K562 (cell line): ENCODE data around the gene CXCL5. TPM values are rescaled to one million over a fixed set of nuclear protein-coding genes. Genes with fewer than 3 reads are reported as not detected.

Source experiments
- ATAC-seq: fragments of 200-7000 bp; cut with Tn5 transposase; 3 replicates; pipeline ENCODE4 v1.9.1; 2020; ENCODE audit warnings: moderate library complexity
- BruUV-seq: library from RNA; stranded (reverse); fragments of 400-500 nt; replicated peaks from 2 replicates; lab custom pipeline; 2021; lab: Mats Ljungman, UMichigan
- CTCF ChIA-PET: fragments of 300-600 bp; formaldehyde crosslinking; extraction: SDS; loops from one replicate; lab custom pipeline; 2021; ENCODE audit warnings: low intra/inter-chr PET ratio; lab: Yijun Ruan, JAX
- POLR2A ChIA-PET: fragments of 300-600, 350-650 bp; sonication (Branson Sonifier 250); formaldehyde crosslinking; extraction: SDS; loops from one replicate; lab custom pipeline; 2021; ENCODE audit warnings: antibody characterized with exemption, inconsistent platforms; lab: Yijun Ruan, JAX
- DNase-seq, 4 experiments: peaks; one replicate each; pipeline versions ENCODE4 v3.0.0 to v3.0.0-alpha.2; 2011 to 2018; ENCODE audit warnings: low spot score in 3 of 4, mixed read lengths in 3 of 4; ENCODE audit errors: extremely low read depth in 1 of 4
- FAIRE-seq: peaks from 2 replicates; lab custom pipeline; 2011; peaks lifted over from hg19 to GRCh38; lab: Jason Lieb, UNC
- H2AFZ ChIP-seq: 2 replicates; pipeline ENCODE4 v1.6.0; 2011; ENCODE audit warnings: low read depth, low read length, control low read depth, inconsistent platforms
- H3K27ac ChIP-seq: fragments of 200-600 bp; 3 replicates; pipeline ENCODE4 v1.8.0; 2011; ENCODE audit warnings: low read depth, mild to moderate bottlenecking, control low read depth, inconsistent platforms, low read length, moderate library complexity, mixed read lengths; ENCODE audit errors: extremely low read depth
- H3K27me3 ChIP-seq, 2 experiments: fragments of 300-600 bp in 1 of 2; 2 replicates in 1 of 2; 3 replicates in 1 of 2; pipeline versions ENCODE4 v1.6.0 to v1.8.0; 2011; ENCODE audit warnings: inconsistent platforms in 2 of 2, low read length in 2 of 2, mild to moderate bottlenecking in 1 of 2, mixed read lengths in 1 of 2, moderate library complexity in 1 of 2; ENCODE audit not compliant: control insufficient read depth in 2 of 2, insufficient read depth in 2 of 2
- H3K36me3 ChIP-seq: fragments of 300-600 bp; 3 replicates; pipeline ENCODE4 v1.8.0; 2011; ENCODE audit warnings: mild to moderate bottlenecking, low read length, inconsistent platforms; ENCODE audit not compliant: control insufficient read depth, insufficient read depth
- H3K4me1 ChIP-seq, 2 experiments: fragments of 200-600 bp in 1 of 2; replicated peaks in 1 of 2; 2 replicates in 1 of 2; 3 replicates in 1 of 2; pipeline versions ENCODE4 v1.5.1 to v1.8.0; 2011; ENCODE audit warnings: inconsistent platforms in 2 of 2, low read length in 2 of 2, mild to moderate bottlenecking in 1 of 2, mixed read lengths in 1 of 2, moderate library complexity in 1 of 2; ENCODE audit not compliant: control insufficient read depth in 2 of 2, insufficient read depth in 2 of 2
- H3K4me2 ChIP-seq: 2 replicates; pipeline ENCODE4 v1.6.1; 2011; ENCODE audit warnings: low read length, control low read depth, inconsistent platforms, mixed read lengths; ENCODE audit not compliant: insufficient read depth
- H3K4me3 ChIP-seq: fragments of 200-600 bp; sonication (generic), shearing (Covaris generic); 2 replicates; pipeline ENCODE4 v1.5.1; 2016; ENCODE audit warnings: control low read depth, inconsistent platforms
- H3K79me2 ChIP-seq: fragments of 200-600 bp; 3 replicates; pipeline ENCODE4 v1.8.0; 2011; ENCODE audit warnings: low read length, inconsistent platforms; ENCODE audit not compliant: control insufficient read depth, insufficient read depth
- H3K9ac ChIP-seq, 2 experiments: 2 replicates each; pipeline versions ENCODE4 v1.6.0 to v1.6.1; 2011; ENCODE audit warnings: low read depth in 2 of 2, low read length in 2 of 2, control low read depth in 1 of 2, inconsistent platforms in 1 of 2, mild to moderate bottlenecking in 1 of 2, mixed read lengths in 1 of 2; ENCODE audit not compliant: insufficient read depth in 1 of 2
- H3K9me1 ChIP-seq: one replicate; pipeline ENCODE4 v1.6.0; 2011; ENCODE audit warnings: inconsistent platforms, mild to moderate bottlenecking, low read length, moderate library complexity; ENCODE audit not compliant: control insufficient read depth, insufficient read depth
- H3K9me3 ChIP-seq: replicated peaks from 2 replicates; pipeline ENCODE4 v1.5.1; 2011; ENCODE audit warnings: low read depth, low read length, inconsistent platforms; ENCODE audit not compliant: control insufficient read depth, insufficient read depth
- H4K20me1 ChIP-seq: replicated peaks from 2 replicates; pipeline ENCODE4 v1.6.1; 2011; ENCODE audit warnings: low read length, inconsistent platforms, mixed read lengths; ENCODE audit not compliant: control insufficient read depth, insufficient read depth
- CBX5 ChIP-seq: IDR thresholded peaks from 2 replicates; pipeline ENCODE4 v1.6.1; 2014; ENCODE audit warnings: low read depth, borderline replicate concordance
- DEAF1 ChIP-seq: fragments of 450-650 bp; formaldehyde crosslinking; IDR thresholded peaks from 2 replicates; pipeline ENCODE4 v1.4.0; 2020; ENCODE audit warnings: mild to moderate bottlenecking, moderate library complexity
- EGR1 ChIP-seq: fragments of 450-650 bp; conservative IDR thresholded peaks from 2 replicates; pipeline ENCODE4 v1.6.1; 2017; ENCODE audit warnings: mild to moderate bottlenecking
- ELF2 ChIP-seq: fragments of 250-450 bp; sonication (Bioruptor Pico); IDR thresholded peaks from 2 replicates; pipeline ENCODE4 v1.5.0; 2021; ENCODE audit warnings: mild to moderate bottlenecking
- ETS1 ChIP-seq: conservative IDR thresholded peaks from 2 replicates; pipeline ENCODE4 v1.6.1; 2011; ENCODE audit warnings: low read depth, mild to moderate bottlenecking, low read length; ENCODE audit not compliant: control insufficient read depth
- ETV6 ChIP-seq, 3 experiments: fragments of 150-350 bp in 1 of 3; sonication (generic) in 1 of 3; formaldehyde crosslinking in 1 of 3; IDR thresholded peaks; 2 replicates each; pipeline versions ENCODE4 v1.6.1 to v1.8.0; 2014 to 2022; ENCODE audit warnings: borderline replicate concordance in 2 of 3, low read depth in 2 of 3, antibody characterized with exemption in 1 of 3, low read length in 1 of 3, mild to moderate bottlenecking in 1 of 3, missing genetic modification reagents in 1 of 3
- FOXJ3 ChIP-seq: sonication (generic); formaldehyde crosslinking; IDR thresholded peaks from 2 replicates; pipeline ENCODE4 v1.4.0; 2020; ENCODE audit warnings: mild to moderate bottlenecking, missing genetic modification reagents
- HMGN3 ChIP-seq: IDR thresholded peaks from 2 replicates; pipeline ENCODE4 v1.6.1; 2011; ENCODE audit warnings: borderline replicate concordance, low read depth, mild to moderate bottlenecking, mixed read lengths, low read length; ENCODE audit not compliant: insufficient read length; ENCODE audit errors: extremely low read depth
- HNRNPUL1 ChIP-seq: fragments of 200-400 bp; formaldehyde crosslinking; IDR thresholded peaks from 2 replicates; pipeline ENCODE4 v1.6.1; 2017; ENCODE audit warnings: low read length
- IRF1 ChIP-seq: sonication (generic); formaldehyde crosslinking; IDR thresholded peaks from 2 replicates; pipeline ENCODE4 v1.8.0; 2022; ENCODE audit warnings: missing genetic modification reagents, mild to moderate bottlenecking, borderline replicate concordance
- RBM15 ChIP-seq: fragments of 200-400 bp; formaldehyde crosslinking; IDR thresholded peaks from 2 replicates; pipeline ENCODE4 v1.6.1; 2018; ENCODE audit warnings: mild to moderate bottlenecking, low read length, moderate library complexity; ENCODE audit not compliant: insufficient read depth
- SOX6 ChIP-seq: fragments of 450-650 bp; IDR thresholded peaks from 2 replicates; pipeline ENCODE4 v1.6.1; 2014; ENCODE audit warnings: mild to moderate bottlenecking
- ZBTB26 ChIP-seq: fragments of 450-650 bp; formaldehyde crosslinking; IDR thresholded peaks from 2 replicates; pipeline ENCODE4 v1.4.0; 2022; ENCODE audit warnings: missing genetic modification characterization
- ZNF24 ChIP-seq: fragments of 450-650 bp; IDR thresholded peaks from 2 replicates; pipeline ENCODE4 v1.6.1; 2016
- ZNF695 ChIP-seq: fragments of 450-650 bp; formaldehyde crosslinking; IDR thresholded peaks from 2 replicates; pipeline ENCODE4 v1.4.0; 2020; ENCODE audit warnings: mild to moderate bottlenecking, moderate library complexity
- WGBS: fragments of 100-300 bp; shearing (Covaris generic); methylation state at CpG from one replicate; pipeline ENCODE4 v1.1.6; 2016; ENCODE audit warnings: low coverage, mixed read lengths; ENCODE audit not compliant: insufficient coverage; ENCODE audit errors: missing lambda C conversion rate; 5-methylcytosine and 5-hydroxymethylcytosine counted together
- in situ Hi-C: fragments of 300-500 bp; cut with MboI; formaldehyde crosslinking; loops from 4 replicates; pipeline ENCODE4 v1.15.0; 2018; ENCODE audit warnings: inconsistent platforms, mixed read lengths
- intact Hi-C: fragments of 100-400 bp; cut with micrococcal nuclease; formaldehyde crosslinking; loops from 2 replicates; pipeline ENCODE4 v1.14.2; 2022
- polyA plus RNA-seq, 8 experiments: library from polyadenylated mRNA; depleted of rRNA in 4 of 8; stranded (reverse) in 5 of 8; unstranded in 3 of 8; fragments of >200 nt; fragmentation: Nextera tagmentation in 2 of 8; fragmentation: Illumina TruSeq in 1 of 8; extraction: Ambion mirVana in 2 of 8; extraction: Trizol in 1 of 8; gene quantifications; 2 replicates each; pipeline versions ENCODE4 v1.2.1 to v1.2.3, GENCODE V29; 2011 to 2014; ENCODE audit warnings: inconsistent platforms in 1 of 8, missing spikeins in 1 of 8
- total RNA-seq, 7 experiments: library from RNA; depleted of rRNA in 6 of 7; stranded (reverse); fragments of >200 nt in 6 of 7; fragmentation: Illumina TruSeq in 2 of 7; extraction: Trizol in 2 of 7; gene quantifications; 2 replicates each; pipeline versions ENCODE4 v1.2.1 to v1.2.3, GENCODE V29; 2011 to 2021; ENCODE audit warnings: low replicate concordance in 1 of 7

Gene CXCL5
- total and polyA plus RNA-seq, 9 of the 15 experiments (the other 6 are each of a cell fraction or from before 2014, with no cell fraction given) = not detected

GRCh38 chr4:74044677-74045076 is 46.2 kb upstream of the CXCL5 start:
- no TSS peak for BruUV-seq
- FAIRE-seq (no peak), DNase-seq (no peak), ATAC-seq (no peak)
- 80% methylated on average over 3 of the region's 3 CpGs for WGBS
- Histone ChIP-seq H3K9me3 (peaks cover 3% of the 10 kb centered on the region; the same call in 1 of the 2 replicates), H3K79me2 (no peaks in the 10 kb centered on the region), H3K36me3 (no peaks in the 10 kb centered on the region; the same call in 2 of the 3 replicates), H4K20me1 (no peaks in the 10 kb centered on the region), H2AFZ (no peak overlapping the region; the same call in 1 of the 2 replicates), H3K4me1 (peaks cover 0 to 7% of the 10 kb centered on the region in 2 experiments; a peak in 2 of 5 replicates), H3K9ac (no peak overlapping the region), H3K4me3 (no peak overlapping the region), H3K27me3 (no peaks in the 10 kb centered on the region), H3K9me1 (no peaks in the 10 kb centered on the region), H3K4me2 (no peak overlapping the region), H3K27ac (no peak overlapping the region)
- ChIA-PET CTCF (no interaction called here), POLR2A (interaction anchor here (0.9 to 1.9 kb wide), 3 partner anchors 10 to 46 kb away, joined by 3 to 4 read pairs (median 3); no protein-coding TSS in a partner anchor)
- TF ChIP-seq HNRNPUL1 (no peak), RBM15 (no peak), IRF1 (no peak), SOX6 (no peak), ETV6 (IDR thresholded peaks at IDR 0.05; ENCODE audit: borderline replicate concordance in 1 of 2, low read depth in 2 of 2, low read length in 1 of 2) (no peak), ETV6 (CRISPR knock-in tag; IDR thresholded peaks at IDR 0.05; ENCODE audit: borderline replicate concordance) (no peak), ZNF24 (no peak), ZNF695 (CRISPR knock-in tag) (no peak), ETS1 (no peak), CBX5 (no peak), ZBTB26 (CRISPR knock-in tag) (no peak), DEAF1 (CRISPR knock-in tag) (no peak), EGR1 (no peak), ELF2 (no peak), FOXJ3 (CRISPR knock-in tag) (no peak), HMGN3 (no peak)
- intact Hi-C loops = no loop called here
- in situ Hi-C loops = no loop called here
